ENCODE data around the gene MBNL1.

Gene MBNL1

GRCh38 chr3:152253514-152253913 is 15.2 kb upstream of the MBNL1 start:
- DNase-seq = no peak

GRCh38 chr3:152254041-152254440 is 14.7 kb upstream of the MBNL1 start:
- DNase-seq = no peak

- DNase-seq = no peak
These were observed 13.4 kb upstream of the MBNL1 start for GRCh38 chr3:152255290-152255689.

GRCh38 chr3:152256851-152257562 is 11.7 kb upstream of the MBNL1 start:
- no peak for DNase-seq

GRCh38 chr3:152257563-152258035 is 11.1 kb upstream of the MBNL1 start:
- no peak for DNase-seq

GRCh38 chr3:152258448-152259393 is 10.0 kb upstream of the MBNL1 start:
- no peak for DNase-seq

- DNase-seq = no peak
These were observed 9.3 kb upstream of the MBNL1 start for GRCh38 chr3:152259468-152259867.

- no peak for DNase-seq
These were observed 8.7 kb upstream of the MBNL1 start for GRCh38 chr3:152260026-152260425.

- no peak for DNase-seq
These were observed 8.2 kb upstream of the MBNL1 start for GRCh38 chr3:152260529-152260928.

- no peak for DNase-seq
These were observed 7.4 kb upstream of the MBNL1 start for GRCh38 chr3:152261329-152261728.

- DNase-seq = no peak
These were observed 5.0 kb upstream of the MBNL1 start for GRCh38 chr3:152263711-152264110.

- no peak for DNase-seq
These were observed 4.4 kb upstream of the MBNL1 start for GRCh38 chr3:152264378-152264777.

- DNase-seq = no peak
These were observed 2.3 kb upstream of the MBNL1 start for GRCh38 chr3:152266221-152266995.

- DNase-seq = peak; percentile 54
These were observed 736 bp upstream of the MBNL1 start for GRCh38 chr3:152267831-152268554.

GRCh38 chr3:152269056-152269830 is 514 bp downstream of the MBNL1 start:
- peak; percentile 73 for DNase-seq

GRCh38 chr3:152269831-152270734 is 1.4 kb downstream of the MBNL1 start:
- DNase-seq = peak; percentile 76

- no peak for DNase-seq
These were observed 2.2 kb downstream of the MBNL1 start for GRCh38 chr3:152270937-152271336.

- DNase-seq = no peak
These were observed 2.9 kb downstream of the MBNL1 start for GRCh38 chr3:152271501-152272236.

- DNase-seq = no peak
These were observed 4.1 kb downstream of the MBNL1 start for GRCh38 chr3:152272771-152273242.

GRCh38 chr3:152276681-152277080 is 8.0 kb downstream of the MBNL1 start:
- no peak for DNase-seq

Measured in DMS 273 treated with DMSO at 0.1 percent for 48 hours (cell line).